Mesothelial cell of epicardium (in vitro differentiated cells): ENCODE results near the gene CNTN4. TPM values are rescaled to one million over a fixed set of nuclear protein-coding genes. Genes with fewer than 3 reads are reported as not detected.
A peak's percentile ranks its signal among the peaks of the same experiment; 100 is the strongest.

ENCODE experiments used
- DNase-seq, 2 experiments: peaks; one replicate each; pipeline ENCODE4 v3.0.0; 2021; ENCODE audit warnings: low spot score in 2 of 2; ENCODE audit not compliant: unreplicated experiment in 2 of 2
- H3K27ac Mint-ChIP-seq: 2 replicates; pipeline ENCODE4 v1.8.0; 2021; ENCODE audit warnings: mixed read lengths
- H3K27me3 Mint-ChIP-seq: 2 replicates; pipeline ENCODE4 v1.8.0; 2021; ENCODE audit warnings: low read depth, mixed read lengths
- H3K36me3 Mint-ChIP-seq: 2 replicates; pipeline ENCODE4 v1.8.0; 2021; ENCODE audit warnings: mixed read lengths
- H3K4me1 Mint-ChIP-seq: 2 replicates; pipeline ENCODE4 v1.8.0; 2021; ENCODE audit warnings: mixed read lengths
- H3K4me3 Mint-ChIP-seq: 2 replicates; pipeline ENCODE4 v1.8.0; 2021; ENCODE audit warnings: mild to moderate bottlenecking, moderate library complexity, mixed read lengths
- H3K9me3 Mint-ChIP-seq: 2 replicates; pipeline ENCODE4 v1.8.0; 2021; ENCODE audit warnings: mixed read lengths
- total RNA-seq: library from RNA; stranded (reverse); gene quantifications from 3 replicates; pipeline ENCODE4 v1.2.1, GENCODE V29; 2021
- TF ChIP-seq, protein P1 (sequence below): fragments of 200-600 bp; sonication (generic); IDR thresholded peaks from one replicate; pipeline ENCODE4 v1.5.0; 2021; ENCODE audit warnings: antibody characterized with exemption; ENCODE audit not compliant: unreplicated experiment

The CNTN4 gene
- total RNA-seq, 1 donor from 2014 or later, result 68.9 TPM

DNA sequence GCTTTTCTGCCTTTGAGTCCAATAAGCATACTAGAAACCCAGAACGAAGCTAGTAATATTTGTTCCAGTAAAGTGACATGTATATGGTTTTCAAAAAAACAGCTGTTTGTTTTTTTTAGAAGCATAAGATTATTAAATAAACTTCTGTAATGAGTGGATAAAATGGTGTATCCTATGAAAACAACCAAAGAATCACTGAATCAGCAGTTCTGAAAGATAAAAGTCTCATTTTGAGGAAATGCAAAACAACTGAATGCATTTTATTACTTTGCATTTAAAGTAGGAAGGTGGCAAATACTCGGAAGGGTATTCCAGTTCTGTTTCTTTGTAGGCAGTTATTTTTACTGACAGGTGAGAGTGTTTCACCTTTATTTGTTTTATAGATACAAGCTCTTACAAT, 107.0 kb downstream of the CNTN4 start:
- Mint-ChIP-seq H3K4me1 (no peaks in the 10 kb centered on the region), H3K9me3 (no peaks in the 10 kb centered on the region), H3K27ac (no peak overlapping the region), H3K4me3 (no peak overlapping the region), H3K36me3 (no peaks in the 10 kb centered on the region), H3K27me3 (no peaks in the 10 kb centered on the region)
- TF ChIP-seq, protein P1, sequence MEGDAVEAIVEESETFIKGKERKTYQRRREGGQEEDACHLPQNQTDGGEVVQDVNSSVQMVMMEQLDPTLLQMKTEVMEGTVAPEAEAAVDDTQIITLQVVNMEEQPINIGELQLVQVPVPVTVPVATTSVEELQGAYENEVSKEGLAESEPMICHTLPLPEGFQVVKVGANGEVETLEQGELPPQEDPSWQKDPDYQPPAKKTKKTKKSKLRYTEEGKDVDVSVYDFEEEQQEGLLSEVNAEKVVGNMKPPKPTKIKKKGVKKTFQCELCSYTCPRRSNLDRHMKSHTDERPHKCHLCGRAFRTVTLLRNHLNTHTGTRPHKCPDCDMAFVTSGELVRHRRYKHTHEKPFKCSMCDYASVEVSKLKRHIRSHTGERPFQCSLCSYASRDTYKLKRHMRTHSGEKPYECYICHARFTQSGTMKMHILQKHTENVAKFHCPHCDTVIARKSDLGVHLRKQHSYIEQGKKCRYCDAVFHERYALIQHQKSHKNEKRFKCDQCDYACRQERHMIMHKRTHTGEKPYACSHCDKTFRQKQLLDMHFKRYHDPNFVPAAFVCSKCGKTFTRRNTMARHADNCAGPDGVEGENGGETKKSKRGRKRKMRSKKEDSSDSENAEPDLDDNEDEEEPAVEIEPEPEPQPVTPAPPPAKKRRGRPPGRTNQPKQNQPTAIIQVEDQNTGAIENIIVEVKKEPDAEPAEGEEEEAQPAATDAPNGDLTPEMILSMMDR, result no peak
- no peak for DNase-seq

- no peak overlapping the region for H3K27ac Mint-ChIP-seq
- no peak for DNase-seq
- no peaks in the 10 kb centered on the region for H3K4me1 Mint-ChIP-seq
- H3K4me3 Mint-ChIP-seq, result no peak overlapping the region
- TF ChIP-seq, protein P1, result no peak
- no peaks in the 10 kb centered on the region for H3K36me3 Mint-ChIP-seq
- H3K9me3 Mint-ChIP-seq, result no peaks in the 10 kb centered on the region
- no peaks in the 10 kb centered on the region for H3K27me3 Mint-ChIP-seq
Measured at GRCh38 chr3:2206536-2206935, 107.9 kb downstream of the CNTN4 start.

DNA sequence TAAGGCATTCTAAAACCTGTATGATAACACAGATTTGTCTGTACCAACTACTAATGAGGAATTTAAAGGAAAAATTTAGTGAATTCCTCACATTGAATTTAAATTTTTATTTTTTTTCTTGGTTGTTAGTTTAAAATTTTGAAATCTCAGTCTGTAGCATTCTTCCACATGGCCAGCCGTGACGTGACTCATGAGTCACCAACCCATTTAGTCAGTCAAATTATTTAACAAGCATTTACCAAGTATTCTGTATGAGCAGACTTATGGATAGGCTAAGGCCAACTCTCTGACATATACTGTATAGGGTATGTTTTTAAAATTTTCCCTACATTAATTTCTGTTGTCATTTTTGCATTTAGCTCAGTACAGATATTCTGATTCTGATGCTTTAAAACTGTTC, 112.9 kb downstream of the CNTN4 start:
- Mint-ChIP-seq H3K9me3 (no peaks in the 10 kb centered on the region), H3K36me3 (no peaks in the 10 kb centered on the region), H3K4me1 (no peaks in the 10 kb centered on the region), H3K27me3 (no peaks in the 10 kb centered on the region), H3K4me3 (no peak overlapping the region), H3K27ac (no peak overlapping the region)
- TF ChIP-seq, protein P1, result no peak
- no peak for DNase-seq

GRCh38 chr3:2212206-2212605, 113.5 kb downstream of the CNTN4 start:
- Mint-ChIP-seq H3K4me1 (no peaks in the 10 kb centered on the region), H3K4me3 (no peak overlapping the region), H3K36me3 (no peaks in the 10 kb centered on the region), H3K9me3 (no peaks in the 10 kb centered on the region), H3K27me3 (no peaks in the 10 kb centered on the region), H3K27ac (no peak overlapping the region)
- TF ChIP-seq, protein P1, result no peak
- DNase-seq, result no peak

DNA sequence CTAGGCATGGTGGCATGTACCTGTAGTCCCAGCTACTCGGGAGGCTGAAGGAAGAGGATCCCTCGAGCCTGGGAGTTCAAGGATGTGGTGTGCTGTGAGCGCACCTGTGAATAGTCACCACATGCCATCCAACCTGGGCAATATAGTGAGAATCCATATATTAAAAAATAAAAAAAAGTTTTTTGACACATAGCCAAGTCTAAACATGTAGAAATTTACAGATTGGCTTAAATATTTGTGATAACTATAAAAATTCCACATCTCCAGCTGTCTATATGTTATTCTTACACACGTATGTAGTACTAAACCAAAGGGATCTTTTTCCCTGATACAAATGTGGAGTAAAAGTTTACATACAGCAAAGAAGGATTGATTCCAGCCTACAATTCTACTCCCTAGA, 119.7 kb downstream of the CNTN4 start:
- no peak for DNase-seq
- TF ChIP-seq, protein P1, result no peak
- Mint-ChIP-seq H3K4me1 (peaks cover 14% of the 10 kb centered on the region), H3K27me3 (no peaks in the 10 kb centered on the region), H3K9me3 (peaks cover 14% of the 10 kb centered on the region), H3K27ac (no peak overlapping the region), H3K4me3 (no peak overlapping the region), H3K36me3 (peaks cover 6% of the 10 kb centered on the region)

DNA sequence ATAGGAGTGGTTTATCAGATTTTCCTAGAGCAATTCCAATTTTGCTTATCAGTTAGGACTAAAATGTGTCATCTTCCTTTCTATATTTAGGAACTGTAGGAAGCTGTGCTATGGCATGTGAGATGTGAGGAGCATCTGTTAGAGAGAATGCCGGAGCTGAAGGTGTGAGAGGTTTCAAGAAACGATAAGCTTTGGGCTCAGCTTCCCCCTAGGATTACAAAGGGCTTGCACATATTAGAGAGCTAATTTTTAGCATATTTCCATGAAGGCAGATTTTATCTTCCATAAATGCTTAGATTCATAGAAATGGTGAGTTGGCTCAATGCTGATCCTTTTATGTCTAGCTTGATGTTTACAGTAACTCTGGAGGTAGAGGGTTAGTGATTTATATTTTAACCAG, 120.2 kb downstream of the CNTN4 start:
- TF ChIP-seq, protein P1, result no peak
- H3K27ac Mint-ChIP-seq, result peak overlapping the region; percentile 78
- peaks cover 14% of the 10 kb centered on the region for H3K9me3 Mint-ChIP-seq
- H3K4me1 Mint-ChIP-seq, result peaks cover 14% of the 10 kb centered on the region
- H3K36me3 Mint-ChIP-seq, result peaks cover 6% of the 10 kb centered on the region
- DNase-seq, result no peak
- no peaks in the 10 kb centered on the region for H3K27me3 Mint-ChIP-seq
- H3K4me3 Mint-ChIP-seq, result no peak overlapping the region
